RWPE1 (cell line): ENCODE measurements around the gene KSR1.
"Not testable (repeated sequence)": the region's sequence is repeated elsewhere in the genome, so short reads cannot be mapped to it uniquely, and the experiment has no call there.

Experiments used
- CTCF ChIA-PET: fragments of 350-600 bp; sonication (Branson Sonifier 250); formaldehyde crosslinking; extraction: SDS; loops from one replicate; lab custom pipeline; 2021; lab: Yijun Ruan, JAX
- POLR2A ChIA-PET: fragments of 400-600 bp; formaldehyde crosslinking; extraction: SDS; loops from one replicate; lab custom pipeline; 2020; ENCODE audit warnings: antibody characterized with exemption; ENCODE audit not compliant: low non-redundant PET; lab: Yijun Ruan, JAX
- DNase-seq: peaks from one replicate; pipeline ENCODE4 v3.0.0; 2012; ENCODE audit warnings: low spot score
- H3K27ac ChIP-seq: fragments of 450-650 bp; 2 replicates; pipeline ENCODE4 v1.5.1; 2017
- CTCF ChIP-seq: fragments of 450-650 bp; conservative IDR thresholded peaks from 2 replicates; pipeline ENCODE4 v1.5.1; 2017; ENCODE audit warnings: low read depth, mild to moderate bottlenecking

Gene KSR1

GRCh38 chr17:27433521-27433920 is 22.7 kb upstream of the KSR1 start:
- no peak for DNase-seq
- TF ChIP-seq CTCF = no peak
- POLR2A ChIA-PET = no interaction called here
- CTCF ChIA-PET = interaction anchor here (1.1 kb wide), 1 partner anchor 44 kb away, joined by 4 read pairs; no protein-coding TSS in a partner anchor
- H3K27ac ChIP-seq = no peak overlapping the region

GRCh38 chr17:27435431-27436070 is 20.7 kb upstream of the KSR1 start:
- CTCF ChIA-PET = interaction anchor here (1.0 kb wide), 1 partner anchor 11 kb away, joined by 3 read pairs; no protein-coding TSS in a partner anchor
- DNase-seq, POLR2A ChIA-PET, H3K27ac ChIP-seq: not testable (repeated sequence)

- no peak for DNase-seq
- POLR2A ChIA-PET = no interaction called here
- H3K27ac ChIP-seq = no peak overlapping the region
- no peak for TF ChIP-seq CTCF
- CTCF ChIA-PET = interaction anchor here (0.6 kb wide), 2 partner anchors 59 to 216 kb away, joined by 3 to 6 read pairs; no protein-coding TSS in a partner anchor
Measured at GRCh38 chr17:27438348-27438998, 17.8 kb upstream of the KSR1 start.

GRCh38 chr17:27439342-27439741 is 16.9 kb upstream of the KSR1 start:
- no peak for TF ChIP-seq CTCF
- DNase-seq = no peak
- H3K27ac ChIP-seq = no peak overlapping the region
- POLR2A ChIA-PET = no interaction called here
- CTCF ChIA-PET = no interaction called here

GRCh38 chr17:27442702-27443101 is 13.5 kb upstream of the KSR1 start:
- ChIA-PET POLR2A (no interaction called here), CTCF (no interaction called here)
- DNase-seq = no peak
- TF ChIP-seq CTCF = no peak
- H3K27ac ChIP-seq = no peak overlapping the region

- ChIA-PET POLR2A (no interaction called here), CTCF (no interaction called here)
- TF ChIP-seq CTCF = no peak
Measured at GRCh38 chr17:27443491-27443890, 12.8 kb upstream of the KSR1 start.

GRCh38 chr17:27445971-27446370 is 10.3 kb upstream of the KSR1 start:
- no peak for TF ChIP-seq CTCF
- ChIA-PET POLR2A (no interaction called here), CTCF (interaction anchor here (0.6 to 1.0 kb wide), 2 partner anchors 11 to 77 kb away, joined by 3 read pairs; no protein-coding TSS in a partner anchor)
- H3K27ac ChIP-seq = no peak overlapping the region
- no peak for DNase-seq

More at GRCh38 chr17:27443491-27443890, 12.8 kb upstream of the KSR1 start:
- DNase-seq = no peak
- no peak overlapping the region for H3K27ac ChIP-seq
